GM12878 (cell line): ENCODE measurements around the gene CCR7. TPM values are rescaled to one million over a fixed set of nuclear protein-coding genes. Genes with fewer than 3 reads are reported as not detected.
A peak's percentile ranks its signal among the peaks of the same experiment; 100 is the strongest.

Experiments used
- KLF5 ChIP-seq: fragments of 450-650 bp; IDR thresholded peaks from 2 replicates; pipeline ENCODE4 v1.6.1; 2014; ENCODE audit warnings: mild to moderate bottlenecking; ENCODE audit not compliant: partially characterized antibody
- MTA3 ChIP-seq: IDR thresholded peaks from 2 replicates; pipeline ENCODE4 v1.6.1; 2012; ENCODE audit warnings: low read length, inconsistent platforms, borderline replicate concordance
- POLR2AphosphoS5 ChIP-seq: IDR thresholded peaks from 2 replicates; pipeline ENCODE4 v1.6.1; 2011; ENCODE audit warnings: mild to moderate bottlenecking, low read length, inconsistent platforms
- RFX5 ChIP-seq: IDR thresholded peaks from 2 replicates; pipeline ENCODE4 v1.6.1; 2011; ENCODE audit warnings: low read depth, low read length, improper control_type of control experiment
- TAF1 ChIP-seq: IDR thresholded peaks from 2 replicates; pipeline ENCODE4 v1.6.1; 2011; ENCODE audit warnings: mild to moderate bottlenecking, low read depth, low read length, borderline replicate concordance
- TBL1XR1 ChIP-seq: IDR thresholded peaks from 2 replicates; pipeline ENCODE4 v1.6.1; 2012; ENCODE audit warnings: low read depth, low read length, improper control_type of control experiment
- TCF12 ChIP-seq: IDR thresholded peaks from 2 replicates; pipeline ENCODE4 v1.6.1; 2011; ENCODE audit warnings: low read depth, mild to moderate bottlenecking, low read length
- YBX1 ChIP-seq: fragments of 450-650 bp; IDR thresholded peaks from 2 replicates; pipeline ENCODE4 v1.6.1; 2016; ENCODE audit warnings: antibody characterized with exemption
- YY1 ChIP-seq: IDR thresholded peaks from 2 replicates; pipeline ENCODE4 v1.6.1; 2011; ENCODE audit warnings: low read depth, mild to moderate bottlenecking, low read length
- ZBTB40 ChIP-seq: fragments of 450-650 bp; IDR thresholded peaks from 2 replicates; pipeline ENCODE4 v1.6.1; 2016; ENCODE audit warnings: mild to moderate bottlenecking, moderate library complexity, borderline replicate concordance
- ZNF24 ChIP-seq: fragments of 450-650 bp; IDR thresholded peaks from 2 replicates; pipeline ENCODE4 v1.6.1; 2017; ENCODE audit warnings: antibody characterized with exemption, mild to moderate bottlenecking
- polyA plus RNA-seq, 11 experiments: library from polyadenylated mRNA; depleted of rRNA in 4 of 11; unstranded in 6 of 11; stranded (reverse) in 5 of 11; fragments of >200 nt; fragmentation: Nextera tagmentation in 4 of 11; fragmentation: Illumina TruSeq in 1 of 11; extraction: Ambion mirVana in 4 of 11; extraction: Trizol in 1 of 11; gene quantifications; 1 replicate in 1 of 11; 2 replicates in 10 of 11; pipeline versions ENCODE4 v1.2.1 to v1.2.3, GENCODE V29; 2011 to 2016; ENCODE audit warnings: inconsistent platforms in 2 of 11, missing spikeins in 2 of 11, low read depth in 1 of 11
- total RNA-seq, 4 experiments: library from RNA; depleted of rRNA in 3 of 4; stranded (reverse); fragments of >200 nt in 3 of 4; fragmentation: Illumina TruSeq in 1 of 4; extraction: Trizol in 1 of 4; gene quantifications; 2 replicates each; pipeline versions ENCODE4 v1.2.1 to v1.2.3, GENCODE V29; 2013 to 2021
- TF ChIP-seq, protein P1 (sequence below): fragments of 450-650 bp; IDR thresholded peaks from 2 replicates; pipeline ENCODE4 v1.6.1; 2017; ENCODE audit warnings: borderline replicate concordance
- TF ChIP-seq, protein P2 (sequence below): fragments of 450-650 bp; IDR thresholded peaks from 2 replicates; pipeline ENCODE4 v1.6.1; 2018; ENCODE audit warnings: borderline replicate concordance, mild to moderate bottlenecking; ENCODE audit not compliant: partially characterized antibody

Gene CCR7
- total and polyA plus RNA-seq, 10 of the 15 experiments (the other 5 are each of a cell fraction or from before 2014, with no cell fraction given) = 131 to 1,171 (median 260) TPM

GRCh38 chr17:40557531-40558299 lies 7.6 kb downstream of the CCR7 start (continued):
- TF ChIP-seq ZBTB40 = no peak
- TF ChIP-seq YY1 = no peak
- TF ChIP-seq, protein P1, sequence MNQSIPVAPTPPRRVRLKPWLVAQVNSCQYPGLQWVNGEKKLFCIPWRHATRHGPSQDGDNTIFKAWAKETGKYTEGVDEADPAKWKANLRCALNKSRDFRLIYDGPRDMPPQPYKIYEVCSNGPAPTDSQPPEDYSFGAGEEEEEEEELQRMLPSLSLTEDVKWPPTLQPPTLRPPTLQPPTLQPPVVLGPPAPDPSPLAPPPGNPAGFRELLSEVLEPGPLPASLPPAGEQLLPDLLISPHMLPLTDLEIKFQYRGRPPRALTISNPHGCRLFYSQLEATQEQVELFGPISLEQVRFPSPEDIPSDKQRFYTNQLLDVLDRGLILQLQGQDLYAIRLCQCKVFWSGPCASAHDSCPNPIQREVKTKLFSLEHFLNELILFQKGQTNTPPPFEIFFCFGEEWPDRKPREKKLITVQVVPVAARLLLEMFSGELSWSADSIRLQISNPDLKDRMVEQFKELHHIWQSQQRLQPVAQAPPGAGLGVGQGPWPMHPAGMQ = no peak
- peak; percentile 8; the same call in 1 of the 2 replicates for TF ChIP-seq POLR2AphosphoS5
- no peak for TF ChIP-seq KLF5
- TF ChIP-seq YBX1 = no peak
- TF ChIP-seq RFX5 = no peak
- TF ChIP-seq MTA3 = no peak
- TF ChIP-seq TBL1XR1 = no peak
- TF ChIP-seq ZNF24 = no peak
- TF ChIP-seq, protein P2, sequence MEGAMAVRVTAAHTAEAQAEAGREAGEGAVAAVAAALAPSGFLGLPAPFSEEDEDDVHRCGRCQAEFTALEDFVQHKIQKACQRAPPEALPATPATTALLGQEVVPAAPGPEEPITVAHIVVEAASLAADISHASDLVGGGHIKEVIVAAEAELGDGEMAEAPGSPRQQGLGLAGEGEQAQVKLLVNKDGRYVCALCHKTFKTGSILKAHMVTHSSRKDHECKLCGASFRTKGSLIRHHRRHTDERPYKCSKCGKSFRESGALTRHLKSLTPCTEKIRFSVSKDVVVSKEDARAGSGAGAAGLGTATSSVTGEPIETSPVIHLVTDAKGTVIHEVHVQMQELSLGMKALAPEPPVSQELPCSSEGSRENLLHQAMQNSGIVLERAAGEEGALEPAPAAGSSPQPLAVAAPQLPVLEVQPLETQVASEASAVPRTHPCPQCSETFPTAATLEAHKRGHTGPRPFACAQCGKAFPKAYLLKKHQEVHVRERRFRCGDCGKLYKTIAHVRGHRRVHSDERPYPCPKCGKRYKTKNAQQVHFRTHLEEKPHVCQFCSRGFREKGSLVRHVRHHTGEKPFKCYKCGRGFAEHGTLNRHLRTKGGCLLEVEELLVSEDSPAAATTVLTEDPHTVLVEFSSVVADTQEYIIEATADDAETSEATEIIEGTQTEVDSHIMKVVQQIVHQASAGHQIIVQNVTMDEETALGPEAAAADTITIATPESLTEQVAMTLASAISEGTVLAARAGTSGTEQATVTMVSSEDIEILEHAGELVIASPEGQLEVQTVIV = no peak
- TF ChIP-seq TCF12 = no peak
- no peak for TF ChIP-seq TAF1
